Activated naive CD8-positive, alpha-beta T cell (primary cell): ENCODE data around the gene CNTFR.
A peak's percentile ranks its signal among the peaks of the same experiment; 100 is the strongest.

Source experiments
- H3K27ac Mint-ChIP-seq: one replicate; pipeline ENCODE4 v1.8.0; 2021; ENCODE audit warnings: mixed read lengths
- H3K27me3 Mint-ChIP-seq: one replicate; pipeline ENCODE4 v1.8.0; 2021; ENCODE audit warnings: mixed read lengths
- H3K36me3 Mint-ChIP-seq: one replicate; pipeline ENCODE4 v1.8.0; 2021; ENCODE audit warnings: mixed read lengths
- H3K4me1 Mint-ChIP-seq: one replicate; pipeline ENCODE4 v1.8.0; 2021; ENCODE audit warnings: low read depth, mixed read lengths
- H3K4me3 Mint-ChIP-seq: one replicate; pipeline ENCODE4 v1.8.0; 2021; ENCODE audit warnings: mild to moderate bottlenecking, mixed read lengths
- H3K9me3 Mint-ChIP-seq: one replicate; pipeline ENCODE4 v1.8.0; 2021; ENCODE audit warnings: low read depth, mixed read lengths

Gene CNTFR

GRCh38 chr9:34606190-34606589 is 16.7 kb upstream of the CNTFR start:
- Mint-ChIP-seq H3K9me3 (no peaks in the 10 kb centered on the region), H3K4me1 (peaks cover 9% of the 10 kb centered on the region), H3K36me3 (peaks cover 3% of the 10 kb centered on the region), H3K27ac (no peak overlapping the region), H3K27me3 (peaks cover 7% of the 10 kb centered on the region), H3K4me3 (no peak overlapping the region)

DNA sequence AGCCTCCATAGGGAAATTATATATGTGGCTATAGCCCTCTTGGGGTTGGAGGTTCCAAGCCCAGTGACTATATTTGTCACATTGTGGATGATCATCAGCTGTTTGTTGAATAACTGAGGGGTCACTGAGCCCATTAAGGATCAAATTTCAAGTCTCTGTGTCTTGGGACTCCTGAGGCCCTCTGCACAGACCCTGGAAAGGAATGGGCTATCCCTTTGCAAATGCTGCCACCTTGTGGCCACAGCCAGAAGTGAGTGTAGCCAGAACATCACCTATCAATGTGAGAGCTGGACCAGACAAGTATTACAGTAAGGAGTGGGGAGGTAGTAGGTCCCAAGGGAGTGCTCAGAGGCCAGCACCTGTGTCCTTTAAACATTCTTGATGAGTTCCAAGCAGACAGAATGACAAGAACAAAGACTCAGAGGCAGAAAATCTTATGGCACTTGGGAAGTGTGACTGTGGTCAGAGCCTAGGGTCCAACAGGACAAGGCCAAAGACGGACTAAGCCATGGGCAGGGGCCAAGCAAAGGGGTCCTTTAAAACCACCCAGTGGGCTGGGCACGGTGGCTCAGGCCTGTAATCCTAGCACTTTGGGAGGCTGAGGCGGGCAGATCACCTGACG is 14.2 kb upstream of the CNTFR start:
- Mint-ChIP-seq H3K9me3 (no peaks in the 10 kb centered on the region), H3K4me3 (no peak overlapping the region), H3K27ac (no peak overlapping the region), H3K27me3 (peaks cover 7% of the 10 kb centered on the region), H3K36me3 (no peaks in the 10 kb centered on the region), H3K4me1 (no peaks in the 10 kb centered on the region)

DNA sequence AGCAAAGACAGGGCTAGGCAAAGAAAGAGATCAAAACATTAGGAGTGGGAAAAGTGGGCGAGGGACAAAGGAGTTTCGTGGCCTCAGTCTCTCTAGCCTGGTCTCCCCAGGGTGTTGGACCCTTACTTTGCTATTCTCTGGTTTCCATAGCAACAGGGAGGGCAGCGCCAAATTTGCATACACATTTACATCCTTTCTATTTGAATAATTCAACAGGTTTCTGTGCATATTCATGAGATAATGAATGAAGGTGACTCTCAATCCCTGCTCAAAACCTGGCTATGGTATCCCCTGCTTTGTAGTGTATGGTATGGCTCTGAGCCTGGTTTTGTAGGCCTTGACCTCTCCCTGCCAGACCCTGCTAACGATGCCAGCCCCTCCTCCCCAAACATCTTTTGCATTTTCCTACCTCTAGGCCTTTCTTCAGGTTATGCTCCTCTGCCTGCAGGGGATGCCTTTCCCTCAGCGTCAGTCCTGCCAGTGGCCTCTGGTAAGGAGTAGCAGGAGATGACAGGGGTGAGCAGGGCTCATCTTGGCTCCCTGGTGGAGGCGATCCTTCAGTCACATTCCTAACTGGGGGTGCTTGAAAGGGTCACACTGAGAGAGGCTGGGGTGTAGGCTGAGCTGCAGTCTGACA is 12.5 kb upstream of the CNTFR start:
- H3K27ac Mint-ChIP-seq: no peak overlapping the region
- H3K9me3 Mint-ChIP-seq: no peaks in the 10 kb centered on the region
- no peaks in the 10 kb centered on the region for H3K4me1 Mint-ChIP-seq
- H3K27me3 Mint-ChIP-seq: peaks cover 12% of the 10 kb centered on the region
- no peak overlapping the region for H3K4me3 Mint-ChIP-seq
- H3K36me3 Mint-ChIP-seq: no peaks in the 10 kb centered on the region

DNA sequence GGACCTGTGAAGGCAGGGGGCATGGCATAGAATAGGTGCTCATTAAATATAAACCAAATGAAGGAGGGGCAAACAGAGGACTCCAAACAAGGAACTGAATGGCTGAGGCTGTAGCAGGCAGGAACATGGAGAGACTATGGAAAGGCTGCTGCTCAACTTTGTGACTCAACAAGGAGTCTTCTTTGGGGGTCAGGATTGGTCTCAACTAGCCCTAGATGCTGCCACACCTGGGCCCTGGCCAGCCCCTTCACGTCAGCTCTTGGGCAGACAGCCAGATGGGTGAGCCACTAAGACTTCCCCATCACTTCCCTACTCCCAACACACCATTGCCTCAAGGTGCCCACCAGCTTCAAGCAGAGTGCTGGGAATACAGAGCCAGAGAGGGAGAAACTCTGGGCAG is 11.4 kb upstream of the CNTFR start:
- Mint-ChIP-seq H3K36me3 (no peaks in the 10 kb centered on the region), H3K27me3 (peaks cover 19% of the 10 kb centered on the region), H3K4me3 (no peak overlapping the region), H3K9me3 (no peaks in the 10 kb centered on the region), H3K27ac (no peak overlapping the region), H3K4me1 (no peaks in the 10 kb centered on the region)

- no peak overlapping the region for H3K4me3 Mint-ChIP-seq
- no peaks in the 10 kb centered on the region for H3K9me3 Mint-ChIP-seq
- H3K27me3 Mint-ChIP-seq: peaks cover 17% of the 10 kb centered on the region
- no peaks in the 10 kb centered on the region for H3K36me3 Mint-ChIP-seq
- H3K4me1 Mint-ChIP-seq: no peaks in the 10 kb centered on the region
- H3K27ac Mint-ChIP-seq: no peak overlapping the region
Measured at GRCh38 chr9:34599546-34599945, 10.0 kb upstream of the CNTFR start.

- H3K4me1 Mint-ChIP-seq: peaks cover 24% of the 10 kb centered on the region
- H3K27ac Mint-ChIP-seq: no peak overlapping the region
- H3K9me3 Mint-ChIP-seq: no peaks in the 10 kb centered on the region
- H3K4me3 Mint-ChIP-seq: no peak overlapping the region
- H3K27me3 Mint-ChIP-seq: peaks cover 29% of the 10 kb centered on the region
- no peaks in the 10 kb centered on the region for H3K36me3 Mint-ChIP-seq
Measured at GRCh38 chr9:34594177-34594576, 4.7 kb upstream of the CNTFR start.

GRCh38 chr9:34592895-34593601 is 3.5 kb upstream of the CNTFR start:
- peaks cover 38% of the 10 kb centered on the region for H3K27me3 Mint-ChIP-seq
- no peak overlapping the region for H3K27ac Mint-ChIP-seq
- H3K9me3 Mint-ChIP-seq: no peaks in the 10 kb centered on the region
- H3K4me1 Mint-ChIP-seq: peaks cover 33% of the 10 kb centered on the region
- H3K36me3 Mint-ChIP-seq: no peaks in the 10 kb centered on the region
- peak overlapping the region; percentile 83 for H3K4me3 Mint-ChIP-seq

GRCh38 chr9:34591917-34592866 is 2.7 kb upstream of the CNTFR start:
- Mint-ChIP-seq H3K27ac (no peak overlapping the region), H3K9me3 (no peaks in the 10 kb centered on the region), H3K27me3 (peaks cover 40% of the 10 kb centered on the region), H3K4me3 (peak overlapping the region; percentile 83), H3K36me3 (no peaks in the 10 kb centered on the region), H3K4me1 (peaks cover 33% of the 10 kb centered on the region)

- peak overlapping the region; percentile 83 for H3K4me3 Mint-ChIP-seq
- H3K4me1 Mint-ChIP-seq: peaks cover 33% of the 10 kb centered on the region
- H3K27me3 Mint-ChIP-seq: peaks cover 44% of the 10 kb centered on the region
- H3K36me3 Mint-ChIP-seq: no peaks in the 10 kb centered on the region
- no peaks in the 10 kb centered on the region for H3K9me3 Mint-ChIP-seq
- no peak overlapping the region for H3K27ac Mint-ChIP-seq
Measured at GRCh38 chr9:34591248-34591916, 1.9 kb upstream of the CNTFR start.

DNA sequence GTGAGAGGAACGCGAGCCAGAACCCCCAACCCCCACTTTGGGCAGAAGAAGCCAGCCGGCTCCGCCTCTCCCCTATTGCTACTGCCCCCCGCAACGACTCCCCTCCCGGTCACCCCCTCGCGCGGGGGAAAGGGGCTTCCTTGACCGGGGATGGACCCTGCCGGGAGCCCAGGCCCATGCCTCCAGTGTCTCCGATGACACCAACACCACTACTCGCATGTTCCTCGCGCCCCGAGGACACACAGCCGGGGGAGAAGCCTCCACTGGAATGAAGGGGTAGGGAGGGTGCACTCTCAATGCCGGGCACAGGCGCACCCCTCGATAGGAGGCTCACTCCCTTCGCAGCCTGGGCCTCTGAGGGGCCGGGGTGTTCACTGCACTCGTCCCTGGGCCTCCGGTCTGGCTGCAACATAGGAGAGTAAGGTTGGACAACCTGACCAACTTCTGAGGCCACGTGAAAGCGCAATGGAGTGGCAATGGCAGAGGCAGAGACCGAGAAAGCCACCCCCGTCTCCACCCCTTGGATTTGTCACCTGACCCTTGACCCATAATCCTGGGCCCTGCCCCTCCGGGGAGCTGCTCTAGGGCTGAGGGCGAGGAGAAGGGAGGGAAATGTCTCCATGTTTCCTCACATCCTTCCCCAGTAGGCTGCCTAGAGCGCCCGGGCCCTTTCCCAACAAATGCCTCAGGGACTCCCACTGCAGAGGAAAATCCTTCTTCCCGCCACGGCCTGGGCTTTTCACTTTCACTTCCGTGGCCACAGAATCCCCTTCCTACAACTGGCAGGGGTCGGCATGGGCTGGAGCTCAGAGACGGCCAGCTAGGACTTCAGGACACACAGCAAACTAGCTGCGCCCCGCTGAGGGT is 1.1 kb upstream of the CNTFR start:
- Mint-ChIP-seq H3K4me1 (peaks cover 33% of the 10 kb centered on the region), H3K36me3 (no peaks in the 10 kb centered on the region), H3K9me3 (no peaks in the 10 kb centered on the region), H3K27me3 (peaks cover 46% of the 10 kb centered on the region), H3K27ac (no peak overlapping the region), H3K4me3 (peak overlapping the region; percentile 83)

GRCh38 chr9:34588671-34589635 is 571 bp downstream of the CNTFR start:
- H3K36me3 Mint-ChIP-seq: no peaks in the 10 kb centered on the region
- H3K4me3 Mint-ChIP-seq: peak overlapping the region; percentile 64
- no peaks in the 10 kb centered on the region for H3K9me3 Mint-ChIP-seq
- peaks cover 33% of the 10 kb centered on the region for H3K4me1 Mint-ChIP-seq
- peak overlapping the region; percentile 28 for H3K27ac Mint-ChIP-seq
- peaks cover 48% of the 10 kb centered on the region for H3K27me3 Mint-ChIP-seq

- H3K27me3 Mint-ChIP-seq: peaks cover 43% of the 10 kb centered on the region
- H3K27ac Mint-ChIP-seq: no peak overlapping the region
- H3K36me3 Mint-ChIP-seq: no peaks in the 10 kb centered on the region
- no peaks in the 10 kb centered on the region for H3K9me3 Mint-ChIP-seq
- peaks cover 24% of the 10 kb centered on the region for H3K4me1 Mint-ChIP-seq
- H3K4me3 Mint-ChIP-seq: no peak overlapping the region
Measured at GRCh38 chr9:34587271-34587670, 2.3 kb downstream of the CNTFR start.
